SK-N-MC (cell line): ENCODE data around the gene ONECUT3.

Experiments used
- EZH2 ChIP-seq: fragments of 200-600 bp; sonication (generic); IDR thresholded peaks from one replicate; pipeline ENCODE4 v1.6.1; 2017; ENCODE audit warnings: antibody characterized with exemption
- FOXP2 ChIP-seq: optimal IDR thresholded peaks from 2 replicates; pipeline ENCODE3; 2011; ENCODE audit warnings: mild to moderate bottlenecking, moderate library complexity; ENCODE audit not compliant: insufficient read depth; ENCODE audit errors: extremely low read length, control extremely low read depth
- POLR2AphosphoS5 ChIP-seq: IDR thresholded peaks from 2 replicates; pipeline ENCODE4 v1.6.1; 2012; ENCODE audit warnings: mild to moderate bottlenecking, low read depth, low read length, borderline replicate concordance

- no peak for TF ChIP-seq POLR2AphosphoS5
- no peak for TF ChIP-seq EZH2
- TF ChIP-seq FOXP2, result no peak
Measured at GRCh38 chr19:1811942-1812425, 58.7 kb downstream of the ONECUT3 start, which contains the start of gene ATP8B3.
